Stimulated activated CD4-positive, alpha-beta T cell treated with anti-CD3 and anti-CD28 coated beads, Interleukin-4, amount 100 ng/mL, for 48 hours (primary cell): ENCODE results near the gene PSMB4.
A peak's percentile ranks its signal among the peaks of the same experiment; 100 is the strongest.
"Not testable (repeated sequence)": the region's sequence is repeated elsewhere in the genome, so short reads cannot be mapped to it uniquely, and the experiment has no call there.

Experiments used
- DNase-seq, 2 donors: peaks; one replicate each; pipeline ENCODE4 v3.0.0-alpha.2; 2020; ENCODE audit warnings: low read depth in 2 of 2

Gene PSMB4

DNA sequence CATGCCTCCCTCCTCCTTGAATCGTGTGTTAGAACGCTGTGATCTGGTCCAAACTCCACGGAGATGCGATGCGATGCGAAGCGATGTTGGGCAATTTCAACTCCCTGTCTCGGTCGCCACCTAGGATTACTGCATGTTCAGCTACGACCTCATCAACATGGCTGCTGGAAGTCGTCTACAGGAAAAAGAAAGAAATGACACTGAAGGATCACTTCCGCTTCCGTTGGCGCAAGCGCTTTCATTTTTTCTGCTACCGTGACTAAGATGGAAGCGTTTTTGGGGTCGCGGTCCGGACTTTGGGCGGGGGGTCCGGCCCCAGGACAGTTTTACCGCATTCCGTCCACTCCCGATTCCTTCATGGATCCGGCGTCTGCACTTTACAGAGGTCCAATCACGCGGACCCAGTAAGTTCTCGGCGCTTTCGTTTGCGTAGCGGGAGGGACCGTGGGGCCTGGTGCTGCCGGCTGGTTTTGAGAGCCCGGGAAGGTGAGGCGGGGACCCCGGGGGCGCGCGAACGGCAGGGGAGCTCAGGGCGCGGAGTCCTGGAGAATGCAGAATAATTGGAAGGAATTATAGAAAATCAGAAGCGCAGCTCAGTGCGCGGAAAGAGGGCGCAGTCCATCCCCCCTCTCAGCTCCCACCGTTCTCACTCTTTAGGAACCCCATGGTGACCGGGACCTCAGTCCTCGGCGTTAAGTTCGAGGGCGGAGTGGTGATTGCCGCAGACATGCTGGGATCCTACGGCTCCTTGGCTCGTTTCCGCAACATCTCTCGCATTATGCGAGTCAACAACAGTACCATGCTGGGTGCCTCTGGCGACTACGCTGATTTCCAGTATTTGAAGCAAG, at the start of gene PSMB4:
Gene PSMB4 (plus strand): TSS at position 250 of the 848 bp plus-strand sequence. CDS start 15 bp downstream, at position 265.
- DNase-seq = peak; percentile 53 to 68

DNA sequence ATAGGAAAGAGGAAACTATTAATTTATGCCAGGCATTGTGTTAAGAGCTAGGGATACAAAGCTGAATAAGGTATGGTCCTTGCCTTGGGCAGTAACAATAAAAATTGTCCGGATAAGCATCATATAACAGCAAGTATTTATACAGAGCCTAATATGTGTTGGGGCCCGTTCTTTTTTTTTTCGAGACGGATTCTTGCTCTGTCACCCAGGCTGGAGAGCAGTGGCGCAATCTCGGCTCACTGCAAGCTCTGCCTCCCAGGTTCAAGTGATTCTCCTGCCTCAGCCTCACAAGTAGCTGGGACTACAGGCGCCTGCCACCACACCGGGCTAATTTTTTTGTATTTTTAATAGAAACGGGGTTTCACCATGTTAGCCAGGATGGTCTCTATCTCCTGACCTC, 49.0 kb upstream of the PSMB4 start:
- not testable (repeated sequence) for DNase-seq

DNA sequence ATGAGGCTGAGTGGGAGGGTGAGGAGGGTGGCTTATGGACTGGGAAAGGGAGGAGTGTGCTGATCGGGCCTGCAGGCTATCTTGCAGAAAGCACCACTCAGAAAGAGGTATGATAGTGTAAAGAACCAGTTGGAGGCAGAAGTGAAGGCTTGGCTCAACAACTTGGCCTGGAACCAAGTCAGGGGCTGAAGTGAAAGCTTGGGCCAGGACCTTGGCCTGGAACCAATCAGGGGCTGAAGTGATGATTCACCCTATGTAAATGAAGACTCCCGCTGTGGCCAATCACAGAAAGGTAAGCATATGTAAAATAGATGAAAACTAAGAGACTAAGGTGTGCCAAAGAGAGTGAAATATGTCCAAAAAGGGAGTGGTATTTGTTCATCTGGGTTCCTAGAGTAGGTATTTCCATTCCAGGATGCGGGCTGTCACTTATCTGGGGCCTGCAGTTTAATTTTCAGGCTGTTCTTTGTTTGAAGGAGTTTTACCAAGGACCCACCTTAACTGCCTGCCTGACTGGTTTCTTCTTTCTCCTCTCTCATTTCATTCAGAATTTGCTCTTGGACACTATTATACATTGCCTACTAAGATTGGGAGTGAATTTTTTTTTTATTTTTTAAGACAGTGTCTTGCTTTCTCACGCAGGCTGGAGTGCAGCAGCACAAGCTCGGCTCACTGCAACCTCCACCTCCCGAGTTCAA, 47.2 kb upstream of the PSMB4 start:
- DNase-seq = no peak

DNA sequence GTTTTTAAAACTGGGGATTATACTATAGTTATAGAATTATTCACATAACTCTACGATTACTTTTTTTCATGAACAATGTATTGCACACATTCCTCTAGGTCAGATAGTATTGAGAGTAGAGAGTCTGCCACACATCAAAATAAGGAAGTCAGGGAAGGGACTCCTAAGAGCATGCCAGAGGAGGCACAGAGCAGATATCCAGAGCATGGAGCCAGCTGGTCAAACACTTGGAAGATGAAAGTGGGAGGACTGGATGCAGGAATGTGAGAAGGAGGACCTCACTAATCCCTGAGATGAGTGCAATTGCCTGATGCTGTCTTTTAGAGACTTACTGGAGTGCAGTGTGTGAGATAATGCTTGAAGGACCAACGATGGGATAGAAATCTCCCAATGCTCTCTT, 42.7 kb upstream of the PSMB4 start:
- no peak for DNase-seq

DNA sequence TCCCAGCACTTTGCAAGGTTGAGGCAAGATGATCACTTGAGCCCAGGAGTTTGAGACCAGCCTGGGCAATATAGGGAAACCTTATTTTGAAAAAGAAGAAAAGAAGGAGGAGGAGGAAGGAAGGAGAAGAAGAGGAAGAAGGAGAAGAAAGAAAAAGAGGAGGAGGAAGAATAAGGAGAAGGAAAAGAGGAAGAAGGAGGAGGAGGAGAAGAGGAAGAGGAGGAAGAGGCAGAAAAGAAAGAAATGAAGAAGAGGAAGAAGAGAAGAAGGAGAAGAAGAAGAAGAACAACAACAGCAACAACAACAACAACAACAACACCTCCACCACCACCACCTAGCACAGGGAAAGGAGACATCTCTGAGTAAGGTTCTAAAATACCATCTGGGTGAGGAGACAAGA, 37.5 kb upstream of the PSMB4 start:
- DNase-seq = no peak

DNA sequence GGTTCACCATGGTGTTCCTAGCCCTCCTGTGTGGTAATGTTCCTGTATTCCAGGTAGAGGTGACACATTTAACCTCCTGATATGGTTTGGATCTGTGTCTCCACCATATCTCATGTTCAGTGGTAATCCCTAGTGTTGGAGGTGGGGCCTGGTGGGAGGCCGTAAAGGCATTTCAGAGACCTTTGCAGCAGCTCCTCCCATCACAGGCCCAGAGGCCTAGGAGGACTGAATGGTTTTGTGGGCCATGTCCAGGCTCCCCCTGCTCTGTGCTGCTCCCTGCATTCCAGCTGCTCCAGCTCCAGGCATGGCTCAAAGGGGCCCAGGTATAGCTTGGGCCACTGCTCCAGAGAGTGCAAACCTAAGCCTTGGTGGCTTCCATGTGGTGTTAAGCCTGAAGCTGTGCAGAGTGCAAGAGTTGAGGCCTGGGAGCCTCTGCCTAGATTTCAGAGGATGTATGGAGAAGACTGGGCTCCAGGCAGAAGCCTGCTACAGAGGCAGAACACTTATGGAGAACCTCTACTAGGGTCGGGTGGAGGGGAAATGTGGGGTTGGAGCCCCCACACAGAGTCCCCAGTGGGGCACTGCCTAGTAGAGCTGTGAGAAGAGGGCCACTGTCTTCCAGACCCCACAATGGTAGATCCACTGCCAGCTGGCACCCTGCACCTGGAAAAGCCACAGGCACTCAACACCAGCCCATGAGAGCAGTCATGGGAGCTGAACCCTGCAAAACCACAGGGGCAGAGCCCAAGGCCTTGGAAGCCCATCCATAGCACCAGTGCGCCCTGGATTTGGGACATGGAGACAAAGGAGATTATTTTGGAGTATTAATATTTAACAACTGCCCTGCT, 36.8 kb upstream of the PSMB4 start:
- no peak for DNase-seq

DNA sequence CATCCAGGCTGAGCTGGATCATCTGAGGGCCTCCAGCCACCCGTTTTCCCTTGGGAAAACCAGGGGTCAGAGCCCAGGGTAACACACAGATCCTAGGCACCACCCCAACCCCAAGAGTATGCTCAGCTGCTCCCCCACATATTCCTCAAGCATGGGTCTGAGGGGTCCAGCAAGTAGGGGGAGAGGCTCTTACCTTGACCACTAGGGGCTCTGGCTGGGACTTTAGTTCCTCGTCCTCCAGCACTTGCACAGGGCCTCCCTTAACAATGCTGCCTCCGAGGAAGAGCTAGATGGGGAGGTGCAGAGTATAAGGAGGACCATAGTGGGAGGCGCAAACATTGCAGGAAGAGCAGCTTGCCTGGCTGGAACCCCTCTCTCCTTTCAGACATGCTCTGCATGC, 34.4 kb upstream of the PSMB4 start:
- DNase-seq = no peak

DNA sequence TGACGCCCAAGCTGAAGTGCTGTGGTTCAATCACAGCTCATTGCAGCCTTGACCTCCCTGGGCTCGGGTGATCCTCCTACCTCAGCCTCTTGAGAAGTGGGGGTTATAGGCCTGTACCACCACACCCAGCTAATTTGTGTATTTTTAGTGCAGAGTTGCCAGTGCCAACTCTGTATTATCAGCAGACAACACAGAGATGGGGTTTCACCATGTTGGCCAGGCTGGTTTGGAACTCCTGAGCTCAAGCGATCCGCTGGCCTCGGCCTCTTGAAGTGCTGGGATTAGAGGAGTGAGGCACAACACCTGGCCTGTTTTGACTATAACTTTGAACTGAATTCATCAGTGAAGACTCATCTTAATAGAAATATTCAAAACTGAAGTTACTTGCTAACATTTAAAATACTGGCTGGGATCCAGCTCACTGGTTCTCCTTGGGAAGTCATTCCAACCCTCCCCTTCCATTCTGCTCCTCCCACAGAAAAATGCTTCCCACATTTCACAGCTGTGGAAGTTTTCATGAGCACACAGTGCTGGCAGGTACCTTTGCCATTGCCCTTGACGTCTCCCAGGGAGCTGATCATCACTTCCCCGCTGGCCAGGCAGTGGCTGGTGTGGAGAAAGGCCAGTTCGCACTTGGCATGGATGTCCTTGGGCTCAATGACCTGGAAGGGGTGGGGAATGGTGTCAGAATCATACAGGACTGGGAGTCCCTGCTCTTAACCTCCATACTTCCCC, 31.5 kb upstream of the PSMB4 start:
- no peak for DNase-seq

DNA sequence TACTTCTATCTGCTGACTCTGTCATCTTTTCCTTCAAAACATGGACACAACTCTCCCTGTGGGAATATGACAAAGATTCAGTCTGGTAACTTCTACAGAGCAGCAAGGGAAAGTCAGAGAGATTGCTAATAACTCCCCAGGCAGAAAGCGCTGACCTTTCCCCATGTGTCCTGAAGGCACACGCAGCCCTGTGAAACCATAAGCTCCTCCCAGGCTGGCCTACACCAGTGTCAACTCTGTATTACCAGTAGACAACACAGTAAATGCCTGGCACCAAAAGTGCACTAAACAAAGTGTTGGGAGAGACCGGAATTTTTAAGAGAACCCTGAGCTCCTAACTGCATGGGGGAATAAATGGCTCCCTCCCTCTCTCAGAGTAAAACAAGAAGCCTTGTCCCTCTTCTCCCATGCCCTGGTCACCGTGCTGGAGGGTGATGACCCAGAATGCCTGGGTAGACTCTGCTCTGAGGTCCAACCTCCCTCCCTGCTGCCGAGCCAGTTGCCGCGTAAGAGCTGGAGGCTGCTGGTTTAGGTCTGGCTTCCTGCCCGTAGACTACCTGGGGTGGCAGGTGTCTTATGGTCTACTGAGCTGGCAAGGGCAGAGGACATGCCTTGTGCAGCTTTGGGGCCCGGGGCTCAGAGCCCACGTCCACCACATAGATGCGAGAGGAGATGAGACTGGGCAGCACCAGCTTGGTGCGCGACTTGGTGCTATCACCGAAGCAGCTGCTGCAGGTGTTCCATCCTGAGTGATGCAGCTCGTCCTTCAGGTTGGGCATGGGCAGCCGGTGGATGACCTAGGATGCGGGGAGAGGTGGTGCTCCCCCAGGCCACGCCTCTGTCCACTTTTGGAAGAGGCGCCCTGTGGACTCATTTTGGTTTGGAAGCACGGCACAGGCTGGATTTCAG, 30.7 kb upstream of the PSMB4 start:
- no peak for DNase-seq

DNA sequence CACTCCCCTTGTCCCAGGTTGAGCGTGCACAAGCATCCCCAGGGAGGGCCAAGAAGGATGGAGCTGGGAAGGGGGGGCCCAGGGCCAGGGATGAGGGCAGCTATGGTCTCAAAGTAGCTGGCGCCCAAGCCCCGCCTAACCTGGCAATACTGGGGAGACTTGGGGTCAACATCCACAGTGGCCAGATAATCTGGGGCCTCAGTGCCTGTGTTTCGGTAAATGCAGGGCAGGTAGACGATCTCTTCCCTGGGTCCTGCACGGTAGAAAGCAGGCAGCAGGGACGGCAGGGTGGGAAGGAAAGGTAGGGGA, 30.1 kb upstream of the PSMB4 start:
- no peak for DNase-seq

DNA sequence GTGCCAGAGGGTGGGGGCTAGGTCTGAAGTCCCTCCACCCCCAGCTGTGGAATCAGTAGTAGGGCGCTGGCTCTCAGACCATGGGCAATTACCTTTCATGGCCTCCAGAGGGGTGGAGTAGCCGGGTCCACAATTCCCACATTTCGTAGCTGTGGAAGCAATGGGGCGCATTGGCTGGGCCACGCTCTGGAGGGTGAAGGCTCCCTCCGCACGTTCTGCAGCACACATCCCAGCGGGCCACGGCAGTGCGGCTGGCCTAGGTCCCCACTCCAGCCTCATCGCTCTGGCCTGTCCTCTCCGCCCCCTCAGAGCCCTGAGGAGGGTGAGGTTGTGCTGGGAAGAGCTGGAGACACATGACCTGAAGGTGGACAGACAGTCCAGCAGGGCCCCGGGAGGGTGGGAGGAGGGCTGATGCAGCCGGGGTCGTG, 29.7 kb upstream of the PSMB4 start:
- no peak for DNase-seq

DNA sequence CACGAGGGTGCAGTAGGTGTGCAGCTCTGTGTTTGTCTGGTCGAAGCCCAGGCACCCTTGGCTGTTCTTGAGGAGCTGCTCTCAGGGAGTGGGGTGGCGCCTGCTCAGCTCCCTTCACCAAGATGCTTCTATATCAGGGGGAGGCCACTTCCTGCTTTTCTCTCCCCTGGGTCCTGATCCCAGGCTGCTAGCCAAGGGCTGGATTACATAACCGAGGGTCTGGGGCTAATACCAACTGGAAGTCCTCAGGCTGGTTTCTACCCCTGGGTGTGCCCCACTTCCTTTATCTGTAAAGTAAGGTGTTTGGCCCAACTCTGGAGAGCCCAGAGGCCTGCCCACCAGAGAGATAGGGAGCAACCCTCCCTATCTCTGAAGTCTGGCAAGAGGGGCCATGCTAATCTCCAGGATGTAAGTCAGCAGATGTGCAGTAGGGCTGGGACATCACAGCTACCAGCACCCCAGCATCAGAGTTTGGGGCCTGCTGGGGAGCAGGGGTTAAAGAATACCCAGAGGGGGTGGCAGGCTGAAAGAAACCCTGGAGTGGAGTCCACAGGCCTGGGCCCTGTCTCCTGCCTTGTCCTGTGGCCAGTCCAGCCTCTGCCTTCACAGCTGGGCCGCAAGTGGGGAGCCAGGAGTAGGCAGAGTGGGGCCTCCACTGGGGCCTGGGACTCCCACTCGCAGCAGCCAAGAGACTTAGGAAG, 29.0 kb upstream of the PSMB4 start:
- no peak for DNase-seq

DNA sequence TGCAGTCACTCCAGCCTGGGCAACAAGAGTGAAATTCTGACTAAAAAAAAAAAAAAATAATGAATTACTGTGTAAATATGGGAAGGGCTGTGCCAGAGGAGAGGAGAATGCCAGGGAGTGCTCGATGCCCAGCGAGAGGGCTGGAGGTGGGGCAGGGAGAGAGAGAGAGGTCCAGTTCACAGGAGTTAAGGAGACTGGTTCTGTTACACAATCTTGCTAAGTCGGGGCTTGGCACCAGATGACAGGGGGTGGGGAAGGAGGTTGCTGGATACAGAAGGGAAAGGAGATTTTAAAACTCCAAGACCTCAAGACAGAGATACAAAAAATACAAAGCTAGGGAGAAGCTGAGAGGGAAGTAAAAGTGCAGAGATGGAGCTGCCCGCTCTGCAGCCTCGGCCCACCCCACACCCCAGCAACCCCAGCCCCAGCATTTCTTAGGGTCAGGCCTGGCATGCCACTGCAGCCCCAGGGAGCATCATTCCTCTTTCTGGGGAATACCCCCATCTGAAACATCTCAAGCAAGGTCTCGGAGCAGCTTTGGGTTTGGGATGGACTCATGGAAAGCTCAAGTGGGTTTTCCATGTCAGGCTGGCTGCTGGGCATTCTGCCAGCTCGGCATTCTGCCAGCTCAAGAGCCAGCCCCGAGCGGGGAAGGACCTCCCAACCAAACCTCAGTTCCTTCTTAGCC, 27.9 kb upstream of the PSMB4 start:
- no peak for DNase-seq

DNA sequence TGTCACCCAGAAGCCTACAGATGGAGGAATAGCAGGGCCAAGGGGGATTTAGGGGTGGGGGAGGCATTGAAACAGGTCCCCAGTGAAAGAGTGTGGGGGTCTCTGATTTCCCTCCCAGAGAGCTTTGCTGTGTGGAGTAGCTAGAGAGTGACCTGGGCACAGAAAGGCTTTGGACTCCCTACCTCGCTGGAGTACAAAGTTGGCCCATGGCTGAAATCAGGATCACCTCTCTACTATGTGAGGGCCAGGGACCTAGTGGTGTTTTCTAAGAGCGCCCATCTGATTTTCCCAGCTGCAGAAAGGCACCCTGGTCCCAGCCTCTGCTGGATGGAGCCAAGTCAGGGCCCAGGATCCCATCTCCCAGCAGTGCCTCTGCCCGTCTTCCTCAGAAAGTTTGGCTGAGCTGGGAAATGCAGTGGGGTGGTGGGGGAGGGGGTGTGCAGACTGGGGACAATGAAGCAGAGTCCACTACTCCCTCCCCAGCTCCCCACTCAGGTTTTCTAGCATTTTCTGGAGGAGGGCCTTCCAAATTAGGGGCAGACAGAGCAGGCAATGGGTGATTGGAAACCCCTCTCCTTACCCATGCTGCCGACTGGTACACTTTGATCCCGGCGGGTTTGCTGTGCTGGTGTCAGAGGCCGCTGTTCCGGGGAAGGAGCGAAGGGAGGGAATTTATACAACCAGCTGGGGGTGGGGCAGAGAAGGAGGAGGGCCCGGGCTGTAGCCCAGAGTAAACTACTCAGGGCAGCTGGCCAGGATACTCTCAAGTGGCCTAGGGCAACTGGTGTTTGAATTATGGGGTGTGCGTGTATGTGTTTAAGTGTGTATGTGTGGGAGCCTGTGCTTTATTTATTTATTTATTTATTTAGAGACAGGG, 27.1 kb upstream of the PSMB4 start, which contains the start of gene SELENBP1:
Gene SELENBP1 (minus strand): TSS at position 648 of the 877 bp plus-strand sequence. CDS start 64 bp downstream, at position 584.
- DNase-seq = no peak

DNA sequence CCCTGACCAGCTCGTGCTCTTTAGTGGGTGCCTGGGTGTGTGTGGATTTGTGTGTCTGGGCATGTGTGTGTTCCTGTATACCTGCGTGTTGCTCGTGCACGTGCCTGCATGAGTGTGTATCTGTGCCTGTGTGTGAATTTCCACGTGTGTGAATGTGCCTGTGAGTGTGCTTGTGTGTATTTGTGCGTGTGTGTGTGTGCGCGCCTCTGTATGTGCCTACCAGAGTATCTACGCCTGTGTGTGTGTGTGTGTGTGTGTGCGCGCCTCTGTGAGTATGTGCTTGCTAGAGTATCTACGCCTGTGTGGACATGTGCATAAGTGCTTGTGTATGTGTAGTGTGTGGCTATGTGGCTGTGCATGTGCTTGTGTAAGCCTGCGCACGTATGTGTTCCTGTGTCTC, 26.2 kb upstream of the PSMB4 start:
- no peak for DNase-seq

DNA sequence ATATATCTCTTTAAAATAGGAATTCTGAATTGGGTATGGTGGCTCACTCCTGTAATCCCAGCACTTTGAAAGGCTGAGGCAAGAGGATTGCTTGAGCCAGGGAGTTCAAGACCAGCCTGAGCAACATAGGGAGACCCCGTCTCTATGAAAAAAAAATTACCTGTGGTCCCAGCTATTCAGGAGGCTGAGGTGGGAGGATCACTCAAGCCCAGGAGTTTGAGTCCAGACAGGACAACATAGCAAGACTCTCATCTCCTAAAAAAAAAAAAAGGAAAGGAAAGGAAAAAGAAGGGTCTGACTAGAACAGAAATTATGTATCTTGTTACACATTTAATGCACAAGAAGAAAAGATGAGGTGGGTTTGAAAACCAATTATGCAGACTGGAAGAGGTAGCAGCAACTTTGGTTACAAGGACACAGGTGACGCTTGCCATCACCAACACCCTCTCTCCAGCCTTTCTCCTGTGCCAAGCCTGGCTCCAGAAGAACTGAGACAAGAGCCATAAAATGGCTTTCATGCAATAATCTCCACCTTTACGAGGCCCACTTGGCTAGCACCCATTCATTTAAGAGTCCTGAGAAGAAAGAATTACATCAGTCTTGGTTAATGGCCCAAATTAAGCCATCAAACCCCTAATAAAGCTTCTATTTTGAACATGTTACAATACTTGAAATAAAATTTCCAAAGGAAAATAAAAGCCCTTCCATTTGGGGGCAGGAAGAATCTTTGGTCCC, 22.1 kb upstream of the PSMB4 start:
- DNase-seq = no peak

DNA sequence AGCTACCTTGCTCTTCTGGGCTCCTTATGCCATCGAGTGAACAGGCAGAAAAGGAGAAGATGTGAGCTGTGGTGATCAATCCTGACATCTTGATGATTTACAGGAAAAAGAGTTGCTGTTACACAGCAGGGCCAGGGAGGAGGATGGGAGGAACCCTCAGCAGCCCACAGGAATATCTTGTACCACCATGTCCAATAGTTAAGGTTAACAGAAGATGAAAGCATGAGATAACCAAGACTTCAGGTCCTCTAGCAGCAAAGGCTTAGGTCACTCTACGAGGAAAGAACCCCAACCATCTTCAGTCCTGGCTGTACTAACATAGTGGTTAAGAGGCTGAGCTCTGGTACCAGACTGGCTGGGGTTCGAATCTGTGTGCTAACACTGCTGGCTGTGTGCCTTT, 14.8 kb upstream of the PSMB4 start:
- no peak for DNase-seq

DNA sequence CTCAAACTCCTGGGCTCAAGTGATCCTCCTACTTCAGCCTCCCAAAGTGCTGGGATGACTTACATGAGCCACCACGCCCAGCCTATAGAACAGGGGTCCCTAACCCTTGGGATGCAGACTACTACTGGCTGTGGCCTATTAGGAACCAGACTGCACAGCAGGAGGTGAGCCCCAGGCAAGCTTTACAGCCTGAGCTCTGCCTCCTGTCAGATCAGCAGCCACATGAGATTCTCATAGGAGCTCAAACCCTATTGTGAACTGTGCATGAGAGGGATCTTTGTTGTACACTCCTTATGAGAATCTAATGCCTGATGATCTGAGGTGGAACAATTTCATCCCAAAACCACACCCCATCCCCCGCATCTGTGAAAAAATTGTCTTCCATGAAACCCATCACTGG, 13.4 kb upstream of the PSMB4 start:
- DNase-seq = no peak
